GM12891 (cell line): ENCODE measurements around the gene RTN1.

Source experiments
- DNase-seq: peaks from one replicate; pipeline ENCODE4 v3.0.0; 2011; ENCODE audit warnings: low spot score; ENCODE audit not compliant: insufficient read length
- FAIRE-seq: peaks from 2 replicates; lab custom pipeline; 2011; peaks lifted over from hg19 to GRCh38; lab: Jason Lieb, UNC
- PAX5 ChIP-seq: IDR thresholded peaks from 2 replicates; pipeline ENCODE4 v1.6.1; 2011; ENCODE audit warnings: low read length, moderate library complexity, mild to moderate bottlenecking; ENCODE audit not compliant: insufficient read depth, severe bottlenecking
- POLR2A ChIP-seq: IDR thresholded peaks from 2 replicates; pipeline ENCODE4 v1.6.1; 2011; ENCODE audit warnings: low read depth, low read length, control low read depth
- POLR2AphosphoS5 ChIP-seq: IDR thresholded peaks from 2 replicates; pipeline ENCODE4 v1.6.1; 2011; ENCODE audit warnings: low read depth, low read length, control low read depth
- POU2F2 ChIP-seq: IDR thresholded peaks from 2 replicates; pipeline ENCODE4 v1.6.1; 2011; ENCODE audit warnings: low read depth, mild to moderate bottlenecking, control low read depth, low read length, moderate library complexity
- SPI1 ChIP-seq: IDR thresholded peaks from 2 replicates; pipeline ENCODE4 v1.6.1; 2011; ENCODE audit warnings: low read depth, low read length, control low read depth
- TAF1 ChIP-seq: IDR thresholded peaks from 2 replicates; pipeline ENCODE4 v1.6.1; 2011; ENCODE audit warnings: low read depth, low read length, control low read depth

Gene RTN1

GRCh38 chr14:59619061-59619460 lies 251.5 kb downstream of the RTN1 start:
- DNase-seq (no peak), FAIRE-seq (no peak)
- no peak for TF ChIP-seq PAX5
- TF ChIP-seq POU2F2 = no peak
- no peak for TF ChIP-seq SPI1
- no peak for TF ChIP-seq TAF1
- no peak for TF ChIP-seq POLR2AphosphoS5
- TF ChIP-seq POLR2A = no peak

- no peak for TF ChIP-seq POLR2A
- TF ChIP-seq SPI1 = no peak
- no peak for TF ChIP-seq TAF1
- no peak for TF ChIP-seq POU2F2
- TF ChIP-seq POLR2AphosphoS5 = no peak
- no peak for TF ChIP-seq PAX5
- DNase-seq = no peak
- no peak for FAIRE-seq
These were observed 269.5 kb downstream of the RTN1 start for GRCh38 chr14:59601056-59601455.

GRCh38 chr14:59600211-59600945 lies 270.2 kb downstream of the RTN1 start:
- FAIRE-seq (no peak), DNase-seq (no peak)
- no peak for TF ChIP-seq POU2F2
- TF ChIP-seq SPI1 = no peak
- TF ChIP-seq POLR2AphosphoS5 = no peak
- no peak for TF ChIP-seq POLR2A
- no peak for TF ChIP-seq PAX5
- no peak for TF ChIP-seq TAF1

- TF ChIP-seq POLR2AphosphoS5 = no peak
- no peak for TF ChIP-seq PAX5
- no peak for TF ChIP-seq SPI1
- TF ChIP-seq POLR2A = no peak
- no peak for TF ChIP-seq TAF1
- TF ChIP-seq POU2F2 = no peak
- DNase-seq (no peak), FAIRE-seq (no peak)
These were observed 275.5 kb downstream of the RTN1 start for GRCh38 chr14:59595071-59595470.

GRCh38 chr14:59591641-59592370 lies 278.8 kb downstream of the RTN1 start:
- TF ChIP-seq POLR2A (no peak), POLR2AphosphoS5 (no peak), PAX5 (no peak), POU2F2 (no peak), SPI1 (no peak), TAF1 (no peak)
- no peak for DNase-seq
- no peak for FAIRE-seq

- no peak for FAIRE-seq
- no peak for TF ChIP-seq PAX5
- no peak for TF ChIP-seq POLR2A
- DNase-seq = no peak
These were observed 282.5 kb downstream of the RTN1 start for GRCh38 chr14:59588101-59588500.

- FAIRE-seq (no peak), DNase-seq (no peak)
- TF ChIP-seq POLR2AphosphoS5 = no peak
- no peak for TF ChIP-seq POU2F2
- no peak for TF ChIP-seq PAX5
- TF ChIP-seq SPI1 = no peak
- no peak for TF ChIP-seq TAF1
- no peak for TF ChIP-seq POLR2A
These were observed 284.6 kb downstream of the RTN1 start for GRCh38 chr14:59585891-59586554.

GRCh38 chr14:59583755-59584154 lies 286.8 kb downstream of the RTN1 start:
- FAIRE-seq (no peak), DNase-seq (no peak)
- TF ChIP-seq TAF1 = no peak
- TF ChIP-seq POLR2AphosphoS5 = no peak
- no peak for TF ChIP-seq PAX5
- TF ChIP-seq SPI1 = no peak

GRCh38 chr14:59582845-59583509 lies 287.6 kb downstream of the RTN1 start:
- TF ChIP-seq SPI1 = peak; percentile 41; the same call in 1 of the 2 replicates
- TF ChIP-seq POU2F2 = no peak
- no peak for TF ChIP-seq TAF1
- FAIRE-seq = no peak
- no peak for DNase-seq
